ENCODE results near the gene CLDN11. TPM values are rescaled to one million over a fixed set of nuclear protein-coding genes. Genes with fewer than 3 reads are reported as not detected.
A peak's percentile ranks its signal among the peaks of the same experiment; 100 is the strongest.

CLDN11 gene
- total RNA-seq, 1 donor from 2014 or later: 1.2 TPM

DNA sequence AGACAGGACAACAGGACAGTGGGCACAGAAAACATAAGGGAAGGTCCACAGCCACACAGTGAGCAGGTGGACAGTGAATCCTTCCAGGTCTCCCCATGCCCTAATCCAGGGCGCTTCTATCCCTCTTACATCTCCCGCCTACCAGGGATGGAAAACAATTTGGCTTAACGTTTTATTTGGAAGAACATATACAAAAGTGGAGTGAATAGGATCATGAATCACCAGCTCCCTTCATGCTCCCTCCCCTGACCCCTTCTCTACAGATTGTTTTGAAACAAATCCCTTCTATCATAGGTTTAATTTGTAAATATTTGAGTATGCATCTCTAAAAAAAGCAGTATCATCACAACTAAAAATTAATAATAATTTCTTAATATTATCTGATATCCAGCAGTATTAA, 52.5 kb downstream of the CLDN11 start:
- ATAC-seq: no peak

DNA sequence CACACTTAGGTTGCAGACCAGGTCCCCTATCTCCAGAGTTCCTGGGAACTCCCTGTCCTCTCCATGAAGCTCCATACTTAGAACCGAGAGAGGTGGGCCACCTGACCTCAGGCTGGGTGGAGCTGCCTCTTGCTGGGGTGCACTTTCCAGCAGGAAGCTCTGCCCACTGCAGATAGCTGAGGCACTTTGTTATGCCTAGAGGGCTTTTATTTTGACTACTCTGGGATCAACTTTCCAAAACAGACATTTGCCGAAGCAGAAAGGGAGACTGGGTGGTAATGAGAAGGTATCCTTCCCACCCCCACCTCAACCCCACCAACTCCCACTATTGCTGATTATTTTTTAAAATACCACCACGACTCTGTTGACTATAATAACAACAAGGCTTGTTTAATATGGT, 54.7 kb downstream of the CLDN11 start:
- ATAC-seq: no peak

DNA sequence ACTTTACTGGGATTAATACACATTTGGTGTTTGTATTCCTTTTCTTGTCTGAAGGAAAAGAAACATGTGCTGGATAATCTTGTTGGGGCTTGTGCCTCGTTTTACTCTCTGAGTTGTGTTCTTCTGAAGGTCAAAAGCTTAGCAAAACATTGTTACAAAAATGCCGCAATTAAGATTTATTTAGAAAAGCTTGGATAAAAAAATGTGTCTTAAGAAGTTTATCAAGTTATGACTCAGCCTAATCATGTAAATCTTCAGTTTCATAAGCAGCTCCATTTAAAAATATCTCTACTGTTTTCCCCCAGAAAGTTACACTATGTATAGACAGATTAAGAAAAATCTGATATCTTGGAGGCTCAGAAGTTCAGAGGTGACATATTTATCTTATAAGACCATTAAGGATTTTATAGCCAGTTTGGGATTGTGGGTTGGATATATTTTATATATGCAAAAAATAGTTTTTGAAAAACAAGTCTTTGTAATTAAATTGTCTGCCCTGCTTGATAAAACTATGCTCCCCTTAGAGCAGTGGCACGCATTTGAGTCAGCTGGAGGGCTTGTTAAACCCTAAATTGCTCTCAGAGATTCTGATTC, 56.5 kb downstream of the CLDN11 start:
- no peak for ATAC-seq

DNA sequence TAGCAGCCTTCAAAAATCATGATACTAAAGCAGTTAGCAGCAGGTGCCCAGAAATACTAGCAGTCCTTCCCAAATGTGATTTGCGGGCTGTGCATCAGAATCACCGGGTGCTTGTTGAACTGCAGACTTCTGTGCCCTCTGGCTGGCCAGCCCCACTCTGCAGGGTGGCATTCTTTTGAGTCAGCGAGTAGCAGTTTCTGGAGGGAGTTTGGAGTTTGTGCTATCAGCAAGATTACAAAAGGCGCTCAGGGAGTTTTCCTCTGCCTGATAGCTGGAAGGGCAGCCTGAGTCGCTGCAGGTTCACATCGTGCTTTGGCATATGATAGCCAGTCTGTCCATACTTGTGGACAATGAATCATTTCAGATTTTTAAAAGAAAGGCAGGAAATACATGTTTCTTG, 57.6 kb downstream of the CLDN11 start:
- no peak for ATAC-seq

GRCh38 chr3:170477395-170477794, 58.7 kb downstream of the CLDN11 start:
- ATAC-seq: no peak

DNA sequence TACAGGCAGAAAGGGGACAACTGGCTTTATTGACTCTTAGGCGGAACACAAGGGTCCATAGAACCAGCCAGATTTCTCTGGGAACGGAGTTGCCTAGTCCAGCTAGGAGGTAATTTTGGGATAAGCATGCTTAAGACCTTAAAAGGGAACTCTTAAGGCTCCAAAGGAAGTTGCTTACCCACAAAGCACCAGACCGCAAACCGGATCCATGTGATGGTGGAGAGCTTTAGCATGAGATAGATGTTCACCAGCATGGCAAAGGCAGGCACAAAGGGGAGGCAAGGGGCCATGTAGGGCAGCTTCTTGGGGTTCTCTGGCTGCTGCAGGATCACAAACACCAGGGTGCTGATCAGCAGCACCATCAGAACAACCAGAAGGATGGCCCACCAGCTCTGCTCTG, 61.4 kb downstream of the CLDN11 start:
- ATAC-seq: no peak

- no peak for ATAC-seq
Measured at GRCh38 chr3:170482199-170482598, 63.5 kb downstream of the CLDN11 start.

DNA sequence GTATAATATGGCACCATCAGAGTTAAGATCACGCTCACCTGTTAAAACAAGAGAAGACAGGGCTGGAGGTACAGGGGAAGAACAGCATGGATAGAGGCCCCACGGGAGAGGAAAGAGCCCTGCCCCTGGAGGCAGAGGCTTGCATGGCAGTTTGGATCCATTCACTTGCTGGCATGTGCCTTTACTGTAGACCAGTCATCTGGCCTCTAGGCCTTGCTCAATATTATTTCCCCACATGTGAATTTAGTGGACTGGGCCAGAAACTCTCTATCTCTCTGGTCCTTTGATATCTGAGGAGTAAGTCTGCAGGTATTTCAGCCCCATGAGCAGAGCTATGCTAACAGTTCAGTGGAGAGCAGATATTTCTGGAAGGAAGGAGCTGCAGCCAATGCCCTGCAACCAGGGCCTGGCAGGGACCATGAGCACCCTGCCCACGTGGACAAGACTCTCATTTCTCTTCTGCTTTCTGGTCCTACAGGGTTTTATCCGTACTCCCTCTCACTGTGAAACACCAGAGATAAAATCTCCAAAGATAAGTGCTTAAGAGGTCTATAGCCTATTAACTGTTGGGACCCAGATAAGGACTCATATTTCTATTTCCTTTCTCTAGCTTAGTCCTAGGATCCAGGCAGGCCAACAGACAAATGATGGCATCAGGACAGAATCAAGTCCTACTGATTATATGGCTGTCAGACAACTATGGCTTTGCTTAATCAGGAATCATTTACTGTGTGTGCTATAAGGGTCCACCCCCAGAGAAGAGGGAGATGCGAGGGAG, 65.0 kb downstream of the CLDN11 start:
- peak; percentile 25 for ATAC-seq

Other genes starting within 250 kb of the CLDN11 start
- 26.7 TPM for gene PHC3, start 237.1 kb upstream of the CLDN11 start, total RNA-seq
- gene PRKCI, start 196.4 kb upstream of the CLDN11 start, total RNA-seq: 28.5 TPM
- 35.0 TPM for gene SKIL, start 61.2 kb upstream of the CLDN11 start, total RNA-seq
- gene SLC7A14, start 167.2 kb downstream of the CLDN11 start, total RNA-seq: not detected